Skeletal muscle tissue (tissue), 4 donors: ENCODE data around the gene NAA10. TPM values are rescaled to one million over a fixed set of nuclear protein-coding genes. Genes with fewer than 3 reads are reported as not detected.

Experiments used
- H3K27ac ChIP-seq: one replicate; pipeline ENCODE4 v1.7.0; 2013; ENCODE audit warnings: mild to moderate bottlenecking, low read depth, low read length, inconsistent platforms
- H3K27me3 ChIP-seq, 3 donors: one replicate each; pipeline ENCODE4 v1.7.0; 2013; ENCODE audit warnings: low read length in 3 of 3; ENCODE audit not compliant: control insufficient read depth in 3 of 3, insufficient read depth in 3 of 3
- H3K36me3 ChIP-seq, 3 donors: one replicate each; pipeline ENCODE4 v1.7.0; 2013; ENCODE audit warnings: low read length in 3 of 3; ENCODE audit not compliant: control insufficient read depth in 3 of 3, insufficient read depth in 3 of 3
- H3K4me1 ChIP-seq, 3 donors: one replicate each; pipeline ENCODE4 v1.7.0; 2013; ENCODE audit warnings: low read length in 3 of 3, mild to moderate bottlenecking in 3 of 3; ENCODE audit not compliant: control insufficient read depth in 3 of 3, insufficient read depth in 3 of 3
- H3K4me3 ChIP-seq, 3 donors: one replicate each; pipeline ENCODE4 v1.7.0; 2013; ENCODE audit warnings: low read length in 3 of 3
- H3K9ac ChIP-seq, 3 donors: one replicate each; pipeline ENCODE4 v1.7.0; 2013; ENCODE audit warnings: low read length in 3 of 3, mild to moderate bottlenecking in 3 of 3, moderate library complexity in 2 of 3, low read depth in 1 of 3
- H3K9me3 ChIP-seq, 3 donors: one replicate each; pipeline ENCODE4 v1.7.0; 2013; ENCODE audit warnings: low read length in 3 of 3; ENCODE audit not compliant: control insufficient read depth in 3 of 3
- total RNA-seq: library from RNA; depleted of rRNA; stranded (reverse); fragments of >200 nt; gene quantifications from one replicate; pipeline ENCODE4 v1.2.3, GENCODE V29; 2014
- donor health status: Osteomylitis.

The NAA10 gene
- total RNA-seq, 1 donor from 2014 or later = 13.6 TPM

GRCh38 chrX:153972368-153973126 lies 37.7 kb upstream of the NAA10 start, which contains the start of gene TMEM187:
TSS of gene TMEM187 (plus strand) at chrX:153972754. CDS start at chrX:153982063, 9,309 bp downstream.
- H3K4me1 ChIP-seq = peaks cover 35 to 45% (median 37%) of the 10 kb centered on the region in 3 donors
- H3K27me3 ChIP-seq = no peaks in the 10 kb centered on the region
- no peaks in the 10 kb centered on the region for H3K9me3 ChIP-seq
- H3K4me3 ChIP-seq = peak within 1 kb of the TSS; percentile 88 to 93 (median 89)
- H3K36me3 ChIP-seq = no peaks in the 10 kb centered on the region
- H3K9ac ChIP-seq = peak within 1 kb of the TSS; percentile 95 to 99 (median 97)
- peak within 1 kb of the TSS; percentile 99 for H3K27ac ChIP-seq

- Histone ChIP-seq H3K36me3 (no peaks in the 10 kb centered on the region), H3K27me3 (no peaks in the 10 kb centered on the region), H3K9me3 (no peaks in the 10 kb centered on the region), H3K27ac (peak within 1 kb of the TSS; percentile 99), H3K4me1 (peaks cover 43 to 54% (median 45%) of the 10 kb centered on the region in 3 donors), H3K9ac (peak within 1 kb of the TSS; percentile 95 to 99 (median 97)), H3K4me3 (peak within 1 kb of the TSS; percentile 88 to 93 (median 89))
Measured at GRCh38 chrX:153971450-153972367, 36.9 kb upstream of the NAA10 start, which contains the start of gene HCFC1. TSS of gene HCFC1 (minus strand) at chrX:153971818. CDS start at chrX:153970840, 978 bp downstream.

- no peaks in the 10 kb centered on the region for H3K36me3 ChIP-seq
- H3K4me3 ChIP-seq = peak overlapping the region; percentile 88 to 93 (median 89)
- peak overlapping the region; percentile 99 for H3K27ac ChIP-seq
- H3K9me3 ChIP-seq = no peaks in the 10 kb centered on the region
- H3K27me3 ChIP-seq = no peaks in the 10 kb centered on the region
- H3K4me1 ChIP-seq = peaks cover 49 to 60% (median 51%) of the 10 kb centered on the region in 3 donors
- H3K9ac ChIP-seq = peak overlapping the region; percentile 95 to 99 (median 97)
Measured at GRCh38 chrX:153971124-153971449, 36.2 kb upstream of the NAA10 start.

GRCh38 chrX:153970357-153971123 lies 35.7 kb upstream of the NAA10 start:
- peak overlapping the region; percentile 99 for H3K27ac ChIP-seq
- peaks cover 55 to 65% (median 56%) of the 10 kb centered on the region in 3 donors for H3K4me1 ChIP-seq
- no peaks in the 10 kb centered on the region for H3K9me3 ChIP-seq
- peak overlapping the region; percentile 88 to 93 (median 89) for H3K4me3 ChIP-seq
- peak overlapping the region; percentile 86 to 97 (median 95) for H3K9ac ChIP-seq
- H3K36me3 ChIP-seq = no peaks in the 10 kb centered on the region
- no peaks in the 10 kb centered on the region for H3K27me3 ChIP-seq

GRCh38 chrX:153969904-153970356 lies 35.1 kb upstream of the NAA10 start:
- peak overlapping the region; percentile 88 to 93 (median 89) for H3K4me3 ChIP-seq
- H3K27ac ChIP-seq = peak overlapping the region; percentile 83
- H3K4me1 ChIP-seq = peaks cover 60 to 71% (median 61%) of the 10 kb centered on the region in 3 donors
- no peaks in the 10 kb centered on the region for H3K9me3 ChIP-seq
- H3K36me3 ChIP-seq = no peaks in the 10 kb centered on the region
- H3K27me3 ChIP-seq = no peaks in the 10 kb centered on the region
- H3K9ac ChIP-seq = peak overlapping the region; percentile 73 to 81 (median 75)

GRCh38 chrX:153969125-153969903 lies 34.5 kb upstream of the NAA10 start:
- Histone ChIP-seq H3K27me3 (no peaks in the 10 kb centered on the region), H3K27ac (peak overlapping the region; percentile 83), H3K4me3 (peak overlapping the region; percentile 88 to 93 (median 89)), H3K4me1 (peaks cover 60 to 71% (median 63%) of the 10 kb centered on the region in 3 donors), H3K9me3 (no peaks in the 10 kb centered on the region), H3K36me3 (peaks cover 0 to 2% (median 0%) of the 10 kb centered on the region in 3 donors), H3K9ac (peak overlapping the region; percentile 73 to 81 (median 75))

GRCh38 chrX:153968754-153969124 lies 33.9 kb upstream of the NAA10 start:
- Histone ChIP-seq H3K36me3 (peaks cover 0 to 5% (median under 1%) of the 10 kb centered on the region in 3 donors), H3K27me3 (no peaks in the 10 kb centered on the region), H3K9ac (peak overlapping the region; percentile 73 to 81 (median 75)), H3K4me3 (peak overlapping the region; percentile 88 to 93 (median 89)), H3K4me1 (peaks cover 57 to 67% (median 59%) of the 10 kb centered on the region in 3 donors), H3K27ac (peak overlapping the region; percentile 83), H3K9me3 (no peaks in the 10 kb centered on the region)

GRCh38 chrX:153968255-153968654 lies 33.4 kb upstream of the NAA10 start:
- peaks cover 52 to 66% (median 54%) of the 10 kb centered on the region in 3 donors for H3K4me1 ChIP-seq
- H3K36me3 ChIP-seq = peaks cover 0 to 7% (median 2%) of the 10 kb centered on the region in 3 donors

More at GRCh38 chrX:153968255-153968654, 33.4 kb upstream of the NAA10 start:
- H3K9me3 ChIP-seq = no peaks in the 10 kb centered on the region
- peak overlapping the region; percentile 83 for H3K27ac ChIP-seq
- H3K27me3 ChIP-seq = no peaks in the 10 kb centered on the region
- H3K4me3 ChIP-seq = peak overlapping the region; percentile 61 to 93 (median 88)
- peak overlapping the region; percentile 70 to 81 (median 73) for H3K9ac ChIP-seq
